ENCODE data around the gene PRCP. TPM values are rescaled to one million over a fixed set of nuclear protein-coding genes. Genes with fewer than 3 reads are reported as not detected.
"Not testable (repeated sequence)": the region's sequence is repeated elsewhere in the genome, so short reads cannot be mapped to it uniquely, and the experiment has no call there.

The PRCP gene
- total RNA-seq: 100 to 1,000 TPM in 1 of 2 donors, 10 to 100 TPM in 1; 76.8 to 107 TPM
- 67.8 TPM for polyA plus RNA-seq (2013, experiment 1 of 2)
- polyA plus RNA-seq (2013, experiment 2 of 2): 60.5 TPM
- long read RNA-seq, experiment 1, full-length matches to known transcripts: 40 of 59 reads
- long read RNA-seq, experiment 1, partial matches to known transcripts: 12 of 59 reads
- long read RNA-seq, experiment 1, other reads (novel, unspliced or antisense): 7 of 59 reads
- long read RNA-seq, experiment 2, full-length matches to known transcripts: 131 of 140 reads
- long read RNA-seq, experiment 2, partial matches to known transcripts: 8 of 140 reads
- long read RNA-seq, experiment 2, other reads (novel, unspliced or antisense): 1 of 140 reads
- long read RNA-seq, experiment 3, full-length matches to known transcripts: 255 of 318 reads
- long read RNA-seq, experiment 3, partial matches to known transcripts: 11 of 318 reads
- long read RNA-seq, experiment 3, other reads (novel, unspliced or antisense): 52 of 318 reads
- long read RNA-seq, experiment 4, full-length matches to known transcripts: 231 of 248 reads
- long read RNA-seq, experiment 4, partial matches to known transcripts: 9 of 248 reads
- long read RNA-seq, experiment 4, other reads (novel, unspliced or antisense): 8 of 248 reads

- H3K4me3 ChIP-seq (ENCODE audit: low read length): peak within 1 kb of the TSS; percentile 99
- Mint-ChIP-seq H3K27me3 (ENCODE audit: insufficient read depth) (no peaks in the 10 kb centered on the region), H3K9me3 (no peaks in the 10 kb centered on the region), H3K27ac (peak within 1 kb of the TSS; percentile 99), H3K4me3 (peak within 1 kb of the TSS; percentile 93), H3K4me1 (peaks cover 21% of the 10 kb centered on the region), H3K36me3 (ENCODE audit: low read depth) (peaks cover 4% of the 10 kb centered on the region)
- no peaks in the 10 kb centered on the region for H3K9me3 ChIP-seq (ENCODE audit: control insufficient read depth, low read length)
- WGBS, 2 experiments (ENCODE audit: insufficient coverage in 1 of 2, insufficient read length in 1 of 2): 0 to 1% methylated on average over 26 to 40 of the region's 40 CpGs
- H3K27ac ChIP-seq (ENCODE audit: low read depth, low read length): peak within 1 kb of the TSS; percentile 50
- peak; percentile 98 for DNase-seq
- H3K36me3 ChIP-seq (ENCODE audit: control insufficient read depth, insufficient read depth, low read length): no peaks in the 10 kb centered on the region
- no peaks in the 10 kb centered on the region for H3K4me1 ChIP-seq (ENCODE audit: control insufficient read depth, insufficient read depth, low read length)
- no peaks in the 10 kb centered on the region for H3K27me3 ChIP-seq (ENCODE audit: control insufficient read depth, insufficient read depth, low read length, poor library complexity, severe bottlenecking)
- peak within 1 kb of the TSS; percentile 69 for H3K9ac ChIP-seq (ENCODE audit: extremely low read depth, low read length, poor library complexity, severe bottlenecking)
- peak; percentile 28 for TF ChIP-seq CTCF (conservative IDR thresholded peaks at IDR 0.05)
These were observed at the start of gene PRCP for GRCh38 chr11:82900277-82901164. PRCP (minus strand) TSS chr11:82900430; CDS start chr11:82900402, 28 bp downstream.

GRCh38 chr11:82949352-82949751 lies 49.1 kb upstream of the PRCP start:
- H3K27me3 Mint-ChIP-seq (ENCODE audit: insufficient read depth): peaks cover 6% of the 10 kb centered on the region
- Histone ChIP-seq H3K9me3 (ENCODE audit: control insufficient read depth, low read length) (no peaks in the 10 kb centered on the region), H3K27me3 (ENCODE audit: control insufficient read depth, insufficient read depth, low read length, poor library complexity, severe bottlenecking) (no peaks in the 10 kb centered on the region), H3K4me3 (ENCODE audit: low read length) (no peak overlapping the region), H3K27ac (ENCODE audit: low read depth, low read length) (no peak overlapping the region), H3K4me1 (ENCODE audit: control insufficient read depth, insufficient read depth, low read length) (no peaks in the 10 kb centered on the region), H3K36me3 (ENCODE audit: control insufficient read depth, insufficient read depth, low read length) (no peaks in the 10 kb centered on the region), H3K9ac (ENCODE audit: extremely low read depth, low read length, poor library complexity, severe bottlenecking) (no peak overlapping the region)
- TF ChIP-seq CTCF (conservative IDR thresholded peaks at IDR 0.05): no peak
- H3K36me3 Mint-ChIP-seq (ENCODE audit: low read depth): no peaks in the 10 kb centered on the region
- H3K4me1 Mint-ChIP-seq: peaks cover 3% of the 10 kb centered on the region
- no peak for DNase-seq
- H3K9me3 Mint-ChIP-seq: peaks cover 30% of the 10 kb centered on the region
- H3K27ac Mint-ChIP-seq: no peak overlapping the region
- no peak overlapping the region for H3K4me3 Mint-ChIP-seq

- H3K4me1 Mint-ChIP-seq: peaks cover 7% of the 10 kb centered on the region
- TF ChIP-seq CTCF (conservative IDR thresholded peaks at IDR 0.05): no peak
- Histone ChIP-seq H3K36me3 (ENCODE audit: control insufficient read depth, insufficient read depth, low read length) (no peaks in the 10 kb centered on the region), H3K9ac (ENCODE audit: extremely low read depth, low read length, poor library complexity, severe bottlenecking) (no peak overlapping the region), H3K4me3 (ENCODE audit: low read length) (no peak overlapping the region), H3K27ac (ENCODE audit: low read depth, low read length) (no peak overlapping the region), H3K9me3 (ENCODE audit: control insufficient read depth, low read length) (no peaks in the 10 kb centered on the region), H3K27me3 (ENCODE audit: control insufficient read depth, insufficient read depth, low read length, poor library complexity, severe bottlenecking) (no peaks in the 10 kb centered on the region), H3K4me1 (ENCODE audit: control insufficient read depth, insufficient read depth, low read length) (no peaks in the 10 kb centered on the region)
- H3K27ac Mint-ChIP-seq: no peak overlapping the region
- no peaks in the 10 kb centered on the region for H3K27me3 Mint-ChIP-seq (ENCODE audit: insufficient read depth)
- H3K36me3 Mint-ChIP-seq (ENCODE audit: low read depth): no peaks in the 10 kb centered on the region
- no peaks in the 10 kb centered on the region for H3K9me3 Mint-ChIP-seq
- no peak for DNase-seq
- H3K4me3 Mint-ChIP-seq: no peak overlapping the region
These were observed 45.5 kb upstream of the PRCP start for GRCh38 chr11:82945682-82946081.

GRCh38 chr11:82945041-82945440 lies 44.8 kb upstream of the PRCP start:
- H3K9me3 ChIP-seq (ENCODE audit: control insufficient read depth, low read length); H3K4me3 Mint-ChIP-seq; H3K27me3 Mint-ChIP-seq (ENCODE audit: insufficient read depth): not testable (repeated sequence)

More at GRCh38 chr11:82945041-82945440, 44.8 kb upstream of the PRCP start:
- H3K4me3 ChIP-seq (ENCODE audit: low read length); DNase-seq; H3K9me3 Mint-ChIP-seq; H3K4me1 ChIP-seq (ENCODE audit: control insufficient read depth, insufficient read depth, low read length); H3K36me3 Mint-ChIP-seq (ENCODE audit: low read depth); H3K36me3 ChIP-seq (ENCODE audit: control insufficient read depth, insufficient read depth, low read length); H3K27ac ChIP-seq (ENCODE audit: low read depth, low read length); H3K9ac ChIP-seq (ENCODE audit: extremely low read depth, low read length, poor library complexity, severe bottlenecking); H3K27me3 ChIP-seq (ENCODE audit: control insufficient read depth, insufficient read depth, low read length, poor library complexity, severe bottlenecking); H3K4me1 Mint-ChIP-seq; H3K27ac Mint-ChIP-seq: not testable (repeated sequence)
- WGBS, 2 experiments (ENCODE audit: insufficient coverage in 1 of 2, insufficient read length in 1 of 2): 95 to 100% methylated on average over 1 of the region's 1 CpG

Data from endodermal cell (in vitro differentiated cells).